ENCODE data around the gene SERPINA4. TPM values are rescaled to one million over a fixed set of nuclear protein-coding genes. Genes with fewer than 3 reads are reported as not detected.

SERPINA4 gene
- total and polyA plus RNA-seq, 2 of the 8 experiments (the other 6 are each of a cell fraction or from before 2014, with no cell fraction given): not detected

- Histone ChIP-seq H3K79me1 (ENCODE audit: low read depth, low read length) (no peaks in the 10 kb centered on the region), H2AK5ac (ENCODE audit: low read depth, low read length) (no peak overlapping the region), H4K5ac (ENCODE audit: insufficient read length, low read depth, low read length) (no peak overlapping the region), H2BK5ac (ENCODE audit: low read depth, low read length) (no peak overlapping the region), H3K23ac (ENCODE audit: insufficient read length) (no peak overlapping the region), H2BK120ac (replicated peaks; ENCODE audit: low read depth, low read length) (no peak overlapping the region), H3K27me3 (replicated peaks in 1 of 4; ENCODE audit: control insufficient read depth in 3 of 4, extremely low read depth in 1 of 4, insufficient read depth in 3 of 4, low read length in 3 of 4) (no peaks in the 10 kb centered on the region), H2BK15ac (ENCODE audit: low read length) (no peak overlapping the region), H4K91ac (replicated peaks; ENCODE audit: insufficient read length, low read length) (no peak overlapping the region), H3K14ac (ENCODE audit: insufficient read length) (no peak overlapping the region), H4K20me1 (replicated peaks in 1 of 2; ENCODE audit: control insufficient read depth in 1 of 2, insufficient read depth in 2 of 2, low read length in 2 of 2) (no peaks in the 10 kb centered on the region), H3K4me2 (ENCODE audit: insufficient read depth in 1 of 2, low read depth in 2 of 2, low read length in 2 of 2) (no peak overlapping the region), H3K9ac (replicated peaks in 1 of 4; ENCODE audit: extremely low read depth in 1 of 4, low read depth in 3 of 4, low read length in 3 of 4) (no peak overlapping the region), H3K36me3 (ENCODE audit: control insufficient read depth in 2 of 4, insufficient read depth in 4 of 4, low read length in 3 of 4) (0 out of 8 replicates have a peak, but pooled peaks cover 0 to 2% (median 0%) of the 10 kb centered on the region in 4 experiments), H4K8ac (ENCODE audit: extremely low read depth, insufficient read depth, low read length) (no peak overlapping the region), H2BK12ac (ENCODE audit: low read depth, low read length) (no peak overlapping the region), H2AFZ (ENCODE audit: low read length) (no peak overlapping the region), H2BK20ac (ENCODE audit: low read length) (no peak overlapping the region), H3K27ac (ENCODE audit: low read depth, low read length) (no peak overlapping the region), H3K79me2 (ENCODE audit: control insufficient read depth in 1 of 2, insufficient read depth in 2 of 2, low read length in 2 of 2) (no peaks in the 10 kb centered on the region), H3K23me2 (ENCODE audit: low read depth, low read length) (no peaks in the 10 kb centered on the region), H3K4me1 (replicated peaks in 1 of 4; ENCODE audit: control insufficient read depth in 3 of 4, insufficient read depth in 4 of 4, low read length in 3 of 4) (no peaks in the 10 kb centered on the region; a peak in 1 of 7 replicates), H3K4ac (replicated peaks; ENCODE audit: insufficient read length, low read depth, low read length) (no peak overlapping the region), H3K18ac (ENCODE audit: extremely low read depth, low read length) (no peak overlapping the region), H3K4me3 (ENCODE audit: extremely low read depth in 1 of 4, insufficient read depth in 2 of 4, low read depth in 3 of 4, low read length in 4 of 4) (no peak overlapping the region), H3K9me3 (ENCODE audit: insufficient read depth in 2 of 2, low read depth in 1 of 2, low read length in 1 of 2) (peaks cover 8 to 20% of the 10 kb centered on the region in 2 experiments), H3K56ac (replicated peaks; ENCODE audit: insufficient read length, low read depth, low read length) (no peak overlapping the region)
- WGBS, 2 experiments (ENCODE audit: extremely low coverage in 1 of 2, insufficient coverage in 1 of 2, insufficient read length in 1 of 2, insufficient replicate concordance in 2 of 2, low coverage in 1 of 2, low lambda C conversion rate in 2 of 2, missing lambda C conversion rate in 1 of 2): 86% methylated on average over 20 of the region's 20 CpGs; no CpG with 5 or more reads in 1 of the 2 experiments
- DNase-seq (ENCODE audit: low read depth in 1 of 2, low spot score in 2 of 2) (no peak), FAIRE-seq (no peak)
- POLR2A ChIA-PET (ENCODE audit: partially characterized antibody): interaction anchor here (1.2 kb wide), 1 partner anchor 11 kb away, joined by 3 read pairs; no protein-coding TSS in a partner anchor
- no peak for TF ChIP-seq EGR1 (IDR thresholded peaks at IDR 0.05; ENCODE audit: borderline replicate concordance, low read depth, low read length)
- no peak for TF ChIP-seq BCL11A (IDR thresholded peaks at IDR 0.05; ENCODE audit: low read depth in 2 of 2, low read length in 2 of 2)
- no peak for TF ChIP-seq POU5F1 (IDR thresholded peaks at IDR 0.05; ENCODE audit: low read depth, low read length)
- CTCF ChIA-PET (ENCODE audit: partially characterized antibody): interaction anchor here (1.0 to 1.3 kb wide), 2 partner anchors 10 to 65 kb away, joined by 3 read pairs; no protein-coding TSS in a partner anchor
These were observed 52.7 kb downstream of the SERPINA4 start for GRCh38 chr14:94613720-94614644.

Measured in H1 (cell line).